GM18867 (cell line): ENCODE data around the gene GM2A.
"Not testable (repeated sequence)": the region's sequence is repeated elsewhere in the genome, so short reads cannot be mapped to it uniquely, and the experiment has no call there.

Experiments used
- ATAC-seq: cut with Tn5 transposase; IDR thresholded peaks from one replicate; pipeline ENCODE4 v1.9.1; 2021; ENCODE audit warnings: mild to moderate bottlenecking, moderate library complexity; ENCODE audit not compliant: unreplicated experiment

GM2A gene

DNA sequence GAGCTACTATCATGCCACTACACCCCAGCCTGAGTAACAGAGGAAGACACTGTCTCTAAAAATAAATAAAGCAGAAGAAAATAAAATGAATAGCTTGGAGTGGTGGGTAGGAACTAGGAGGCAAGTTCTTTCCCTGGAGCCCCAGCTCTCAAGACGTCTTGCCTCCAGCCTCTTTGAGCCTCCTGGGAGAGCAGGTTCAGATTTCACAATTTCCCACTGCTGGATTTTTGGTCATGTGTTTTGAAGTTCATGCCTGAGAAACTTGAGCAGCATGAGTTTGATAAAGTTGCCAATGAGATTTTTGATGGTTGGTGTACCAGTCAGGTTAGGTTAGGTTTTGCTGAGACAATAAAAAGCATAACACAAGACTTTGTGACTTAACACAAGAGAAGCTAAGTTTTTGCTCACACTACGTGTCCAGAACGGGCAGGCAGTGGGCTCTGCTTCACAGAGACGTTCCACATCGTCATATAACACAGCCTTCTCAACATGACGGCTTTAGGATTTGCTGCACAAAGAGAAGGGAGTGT lies 25.0 kb upstream of the GM2A start:
- no peak for ATAC-seq

- no peak for ATAC-seq
These were observed 24.0 kb upstream of the GM2A start for GRCh38 chr5:151228986-151229385.

- no peak for ATAC-seq
These were observed 22.8 kb upstream of the GM2A start for GRCh38 chr5:151230048-151230680.

DNA sequence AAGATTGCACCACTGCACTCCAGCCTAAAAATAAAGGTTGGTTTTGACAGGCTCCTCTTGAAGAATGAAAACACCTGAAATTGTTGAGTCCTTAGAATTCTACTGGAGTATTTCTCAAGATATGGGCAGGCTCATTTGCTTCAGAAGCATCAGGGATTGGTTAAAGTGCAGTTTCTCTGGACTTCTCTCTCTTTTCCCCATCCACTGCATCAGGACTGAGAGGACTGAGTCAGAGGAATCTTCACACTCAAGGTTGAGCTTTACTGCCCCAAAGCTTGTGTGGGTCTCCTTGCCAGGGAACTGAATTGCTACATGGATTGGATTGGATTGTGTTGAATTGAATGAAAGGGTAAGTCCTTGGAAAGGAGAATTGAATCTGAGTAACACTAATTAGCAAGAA lies 21.6 kb upstream of the GM2A start:
- no peak for ATAC-seq

DNA sequence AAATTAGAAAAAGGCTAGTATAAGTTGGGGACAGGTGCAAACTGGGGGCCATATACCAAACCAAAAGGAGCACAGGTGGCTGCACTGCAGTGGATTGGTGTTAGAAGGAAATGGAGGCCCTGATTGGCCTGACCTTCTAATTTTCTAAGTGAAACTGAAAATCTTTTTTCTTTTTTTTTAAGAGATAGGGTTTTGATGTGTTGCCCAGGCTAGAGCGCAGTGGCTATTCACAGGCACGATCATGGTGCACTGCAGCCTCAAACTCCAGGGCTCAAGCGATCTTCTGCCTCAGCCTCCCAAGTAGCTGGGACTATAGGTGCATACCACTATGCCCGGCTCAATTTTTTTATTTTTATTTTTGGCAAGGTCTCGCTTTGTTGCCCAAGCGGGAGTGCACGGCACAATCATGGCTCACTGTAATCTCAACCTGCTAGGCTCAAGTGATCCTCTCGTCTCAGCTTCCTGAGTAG lies 19.3 kb upstream of the GM2A start:
- ATAC-seq = peak; percentile 68

GRCh38 chr5:151234476-151235238 lies 18.3 kb upstream of the GM2A start:
- peak; percentile 70 for ATAC-seq

DNA sequence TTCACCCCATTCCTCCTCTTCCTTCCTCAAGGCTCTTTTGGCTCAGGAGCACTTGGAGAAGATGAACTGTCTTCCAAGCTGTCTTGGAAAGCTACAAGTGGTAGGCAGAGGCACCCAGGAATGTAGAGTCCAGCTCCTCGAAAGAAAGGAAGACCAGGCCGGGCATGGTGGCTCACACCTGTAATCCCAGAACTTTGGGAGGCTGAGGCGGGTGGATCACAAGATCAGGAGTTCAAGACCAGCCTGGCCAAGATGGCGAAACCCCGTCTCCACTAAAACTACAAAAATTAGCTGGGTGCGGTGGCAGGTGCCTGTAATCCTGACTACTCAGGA lies 17.8 kb upstream of the GM2A start:
- not testable (repeated sequence) for ATAC-seq

GRCh38 chr5:151236888-151237287 lies 16.1 kb upstream of the GM2A start:
- ATAC-seq = no peak

DNA sequence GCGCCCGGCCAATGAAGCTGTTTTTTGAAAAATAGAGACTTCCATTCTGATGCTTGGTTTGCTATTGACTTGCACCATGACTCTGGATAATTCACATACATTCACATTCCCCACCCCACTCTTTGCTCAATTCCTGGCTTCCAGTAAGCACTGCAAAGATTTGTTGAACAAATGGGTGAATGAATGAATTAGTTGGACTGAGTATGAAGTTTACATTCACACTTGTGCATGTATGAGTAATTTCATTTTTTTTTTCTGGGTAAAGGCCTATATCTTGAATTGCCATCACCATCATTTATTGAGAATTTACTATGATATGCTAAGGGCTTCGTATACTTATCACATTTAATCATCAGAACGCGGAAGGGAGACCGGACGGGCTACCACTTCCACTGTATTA lies 15.3 kb upstream of the GM2A start:
- ATAC-seq = no peak

DNA sequence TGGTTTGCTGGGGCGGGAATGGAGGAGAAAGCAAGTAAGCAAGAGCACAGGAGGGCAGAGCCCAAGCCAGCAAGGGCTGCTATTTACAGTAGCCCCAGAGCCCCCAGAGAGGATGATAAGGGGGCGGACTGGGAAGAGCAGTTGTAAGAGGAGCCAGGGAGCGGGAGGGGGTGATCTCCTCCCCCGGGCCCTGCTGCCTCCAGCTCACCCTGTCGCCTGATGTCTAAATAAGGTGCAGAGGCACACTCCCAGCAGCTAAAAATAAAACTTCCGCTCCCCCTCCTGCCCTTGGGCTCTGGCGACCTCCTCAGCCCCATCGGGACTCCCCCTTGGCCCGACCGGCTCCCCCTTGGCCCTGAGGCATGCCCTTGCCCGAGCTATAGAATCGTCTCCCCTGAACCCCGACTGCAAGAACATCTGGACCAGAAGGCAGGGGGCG lies 14.7 kb upstream of the GM2A start:
- ATAC-seq = no peak

DNA sequence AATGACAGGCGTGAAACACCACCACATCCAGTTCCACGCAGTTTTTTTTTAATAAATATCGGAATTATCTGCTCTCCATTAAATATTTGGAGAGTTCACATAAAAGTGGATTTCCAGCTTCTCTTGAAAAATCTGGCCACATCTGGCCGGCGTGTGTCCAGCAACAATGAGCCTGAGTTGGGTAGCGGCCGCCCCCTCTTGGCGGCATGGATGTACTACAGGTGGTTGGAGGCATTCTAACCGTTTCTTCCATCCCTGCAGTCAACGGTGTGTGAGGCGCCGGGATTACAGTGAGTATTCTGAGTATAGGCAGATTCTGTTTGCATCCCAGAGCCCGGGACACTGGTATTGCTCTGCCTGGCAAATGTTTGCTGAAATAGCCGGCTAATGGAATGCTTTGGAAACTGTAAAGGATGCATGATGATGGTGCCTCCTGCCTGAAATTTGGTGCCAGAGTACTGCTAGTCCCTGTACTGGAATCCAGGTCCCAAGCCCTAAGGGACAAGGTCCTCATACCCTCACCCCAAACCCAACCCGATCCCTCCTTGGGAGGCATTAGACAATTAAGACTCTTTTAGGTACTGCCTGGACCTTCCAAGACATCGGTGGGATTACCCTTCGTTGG lies 13.6 kb upstream of the GM2A start:
- ATAC-seq = peak; percentile 37

DNA sequence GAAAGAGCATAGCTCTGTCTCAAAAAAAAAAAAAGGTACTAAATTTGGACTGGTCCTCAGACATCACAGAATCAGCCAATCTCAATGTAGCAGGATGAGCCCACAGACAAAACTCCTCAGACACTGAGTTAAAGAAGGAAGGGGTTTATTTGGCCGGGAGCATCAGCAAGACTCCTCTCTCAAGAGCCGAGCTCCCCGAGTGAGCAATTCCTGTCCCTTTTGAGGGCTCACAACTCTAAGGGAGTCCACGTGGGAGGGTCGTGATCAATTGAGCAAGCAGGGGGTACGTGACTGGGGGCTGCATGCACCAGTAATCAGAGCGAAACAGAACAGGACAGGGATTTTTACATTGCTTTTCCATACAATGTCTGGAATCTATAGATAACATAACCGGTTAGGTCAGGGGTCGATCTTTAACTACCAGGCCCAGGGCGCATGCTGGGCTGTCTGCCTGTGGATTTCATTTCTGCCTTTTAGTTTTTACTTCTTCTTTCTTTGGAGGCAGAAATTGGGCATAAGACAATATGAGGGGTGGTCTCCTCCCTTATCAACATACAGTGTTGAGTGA lies 12.6 kb upstream of the GM2A start:
- not testable (repeated sequence) for ATAC-seq

DNA sequence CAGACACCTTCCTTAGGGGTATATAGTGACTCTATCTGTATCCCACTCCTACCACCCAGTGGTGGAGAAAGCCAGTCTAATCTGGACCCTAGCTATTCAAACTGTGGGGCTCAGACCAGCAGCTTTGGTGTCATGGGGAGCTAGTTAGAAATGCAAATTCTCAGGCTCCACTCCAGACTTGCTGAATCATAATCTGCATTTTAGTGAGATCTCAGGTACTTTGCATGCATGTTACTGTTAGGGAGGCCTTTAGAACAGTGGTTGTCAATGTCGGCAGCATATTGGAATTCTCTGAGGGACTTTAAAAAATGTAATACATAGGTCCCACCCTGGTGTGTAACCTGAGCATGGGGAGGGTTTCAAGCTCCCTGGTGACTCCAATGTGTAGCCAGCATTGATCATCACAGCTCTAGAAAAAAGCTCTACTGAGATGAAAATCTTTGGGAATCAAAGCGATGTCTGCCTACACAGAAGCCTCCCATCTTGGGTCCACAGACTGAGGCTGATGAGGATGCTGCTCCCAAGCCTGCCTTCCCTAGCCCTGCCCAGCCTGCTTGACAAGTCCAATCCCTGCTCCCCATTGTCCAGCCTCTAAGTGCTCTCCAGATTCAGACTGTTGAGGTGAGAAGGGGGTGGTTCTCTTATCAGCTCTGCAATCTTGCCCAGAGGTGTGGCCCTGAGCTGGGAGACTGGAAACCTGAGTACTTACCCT lies 11.9 kb upstream of the GM2A start:
- ATAC-seq = peak; percentile 34

GRCh38 chr5:151243127-151243526 lies 9.9 kb upstream of the GM2A start:
- ATAC-seq = no peak

GRCh38 chr5:151243564-151243963 lies 9.4 kb upstream of the GM2A start:
- ATAC-seq = no peak

GRCh38 chr5:151244206-151244605 lies 8.8 kb upstream of the GM2A start:
- ATAC-seq = no peak

- no peak for ATAC-seq
These were observed 7.2 kb upstream of the GM2A start for GRCh38 chr5:151245680-151246219.

GRCh38 chr5:151248651-151249050 lies 4.3 kb upstream of the GM2A start:
- ATAC-seq = no peak

DNA sequence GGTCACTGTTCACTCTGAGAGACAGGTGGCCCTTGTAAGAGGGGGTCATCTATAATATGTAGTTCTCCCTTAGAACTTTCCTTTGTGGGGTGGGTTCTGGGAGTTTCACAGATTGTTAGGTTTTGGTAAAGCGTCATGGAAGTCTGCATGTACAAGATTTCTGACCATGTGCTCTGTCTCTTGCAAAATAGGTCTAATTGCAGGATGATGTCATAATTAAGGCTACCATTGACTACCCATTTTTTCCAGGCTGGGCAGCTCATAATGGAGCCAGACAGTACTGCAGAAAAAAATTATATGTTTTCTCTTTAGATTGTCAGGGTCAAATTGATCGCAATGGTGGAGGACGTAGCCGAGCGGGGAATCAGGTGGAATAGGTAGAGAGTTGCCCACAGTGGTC lies 3.7 kb upstream of the GM2A start:
- no peak for ATAC-seq

DNA sequence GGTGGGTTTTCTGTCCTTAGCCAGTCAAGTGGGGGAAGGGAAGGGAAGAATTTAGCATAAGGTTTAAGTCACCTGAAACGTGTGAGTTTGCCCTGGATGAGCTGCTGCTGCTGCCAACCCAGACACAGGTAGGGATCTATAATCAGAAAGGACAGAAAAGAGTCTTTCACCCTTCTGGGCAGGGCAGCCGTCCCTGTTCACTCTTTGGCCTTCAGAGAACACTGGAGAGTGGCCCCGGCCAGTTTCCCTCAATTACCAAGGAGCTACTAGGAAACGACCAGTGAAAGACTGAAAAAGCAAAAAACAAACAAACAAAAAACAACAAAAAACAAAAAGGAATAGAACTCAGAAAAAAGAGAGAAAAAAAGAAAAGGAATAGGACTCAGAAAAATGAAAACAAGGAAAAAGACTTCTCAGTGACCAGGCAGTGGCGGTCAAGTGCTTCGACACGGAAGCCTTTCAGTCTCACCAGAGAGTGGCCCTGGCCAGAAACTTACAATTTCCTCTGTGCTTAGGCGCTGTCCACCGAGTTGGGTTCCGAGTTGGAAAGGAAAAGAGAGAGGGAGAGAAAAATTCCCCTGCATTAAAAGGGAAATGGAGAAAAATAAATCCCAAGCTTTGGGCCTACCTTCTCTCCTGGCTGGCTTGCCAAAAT lies 2.5 kb upstream of the GM2A start:
- ATAC-seq = no peak
